Body of pancreas (tissue), 4 donors: ENCODE results near the gene PLA2R1. TPM values are rescaled to one million over a fixed set of nuclear protein-coding genes. Genes with fewer than 3 reads are reported as not detected.

Experiments
- ATAC-seq: fragments of 150-250 bp; one replicate; pipeline ENCODE4 v1.9.1; 2016
- DNase-seq, 4 donors: peaks; one replicate each; pipeline ENCODE4 v3.0.0-alpha.2; 2019
- H3K27ac ChIP-seq, 4 donors: fragments of 200-600 bp; sonication (generic); 1 replicate in 3 of 4; 2 replicates in 1 of 4; pipeline versions ENCODE4 v1.5.1 to v1.6.1; 2016 to 2019; ENCODE audit warnings: mild to moderate bottlenecking in 1 of 4, mixed read lengths in 1 of 4, moderate library complexity in 1 of 4
- H3K27me3 ChIP-seq, 2 donors: fragments of 200-600 bp; sonication (generic); one replicate each; pipeline ENCODE4 v1.6.0; 2016; ENCODE audit warnings: mild to moderate bottlenecking in 1 of 2
- H3K36me3 ChIP-seq, 2 donors: fragments of 200-600 bp; sonication (generic); replicated peaks in 1 of 2; 2 replicates each; pipeline ENCODE4 v1.5.1; 2016; ENCODE audit warnings: low read depth in 2 of 2; ENCODE audit not compliant: insufficient read depth in 1 of 2
- H3K4me1 ChIP-seq: fragments of 200-600 bp; sonication (generic); one replicate; pipeline ENCODE4 v1.6.0; 2016
- H3K4me3 ChIP-seq, 2 donors: fragments of 200-600 bp; sonication (generic); 1 replicate in 1 of 2; 2 replicates in 1 of 2; pipeline ENCODE4 v1.5.1; 2016 to 2019
- H3K9me3 ChIP-seq, 3 donors: fragments of 200-600 bp; sonication (generic); 1 replicate in 2 of 3; 2 replicates in 1 of 3; pipeline ENCODE4 v1.5.1; 2016
- CTCF ChIP-seq, 7 experiments: fragments of 450-650 bp in 4 of 7; fragments of 200-600 bp in 3 of 7; sonication (generic) in 3 of 7; IDR thresholded peaks; one replicate each; pipeline ENCODE4 v1.5.1; 2016 to 2019; ENCODE audit warnings: antibody characterized with exemption in 7 of 7
- POLR2A ChIP-seq, 3 donors: fragments of 450-650 bp; IDR thresholded peaks; one replicate each; pipeline ENCODE4 v1.6.1; 2016; ENCODE audit warnings: antibody characterized with exemption in 3 of 3, mild to moderate bottlenecking in 2 of 3
- WGBS, 2 donors: methylation state at CpG; one replicate each; pipeline ENCODE4 v1.1.5; 2017; 5-methylcytosine and 5-hydroxymethylcytosine counted together
- intact Hi-C: fragments of 100-400 bp; cut with DNase I; formaldehyde crosslinking; loops from one replicate; pipeline ENCODE4 v1.15.1; 2023
- total RNA-seq, 2 donors: library from RNA; depleted of rRNA; stranded (reverse); fragments of >200 nt; gene quantifications; one replicate each; pipeline ENCODE4 v1.1.0, GENCODE V29; 2016

PLA2R1 gene
- total RNA-seq, 2 donors from 2014 or later: 1.3 to 2.1 TPM

GRCh38 chr2:159890551-159891266 is 171.7 kb downstream of the PLA2R1 start:
- 90 to 95% methylated on average over 1 of the region's 1 CpG for WGBS, 2 donors
- intact Hi-C loops: no loop called here
- DNase-seq (no peak), ATAC-seq (no peak)
- Histone ChIP-seq H3K27ac (no peak overlapping the region), H3K9me3 (no peaks in the 10 kb centered on the region), H3K4me1 (no peaks in the 10 kb centered on the region), H3K4me3 (no peak overlapping the region), H3K36me3 (no peaks in the 10 kb centered on the region), H3K27me3 (no peaks in the 10 kb centered on the region)
- TF ChIP-seq POLR2A (IDR thresholded peaks at IDR 0.05) (no peak), CTCF (IDR thresholded peaks at IDR 0.05) (no peak)

DNA sequence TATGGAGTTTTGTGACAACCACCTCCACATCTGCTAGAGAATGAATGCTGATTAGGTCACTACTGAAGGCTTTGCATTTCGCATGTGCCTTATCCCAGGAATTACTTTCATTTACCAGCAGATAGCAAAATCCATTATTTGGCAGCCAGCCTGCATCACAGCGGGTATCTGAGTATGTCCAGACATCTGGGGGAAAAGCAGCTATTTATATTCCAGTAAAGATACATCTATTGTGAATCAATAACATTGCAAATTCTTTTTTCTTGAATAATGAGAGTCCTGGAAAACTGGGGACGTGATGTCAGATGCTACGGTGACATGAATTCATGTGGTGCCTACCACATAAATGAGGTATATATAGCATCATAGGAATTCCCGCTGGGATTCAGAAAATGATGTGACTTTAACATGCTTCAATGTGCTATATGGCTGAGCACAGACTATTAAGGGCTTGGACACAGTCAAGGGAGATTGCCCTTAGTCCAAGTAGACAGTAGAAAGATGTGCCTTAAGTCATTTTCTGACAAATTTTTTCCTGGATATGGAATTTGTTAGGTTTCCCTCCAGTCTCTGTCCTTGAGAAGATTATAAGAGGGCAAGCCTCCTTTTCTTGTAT is 180.2 kb downstream of the PLA2R1 start:
- WGBS, 2 donors: 64% methylated on average over 5 of the region's 5 CpGs
- Histone ChIP-seq H3K27me3 (no peaks in the 10 kb centered on the region), H3K27ac (no peak overlapping the region), H3K36me3 (no peaks in the 10 kb centered on the region), H3K4me1 (no peaks in the 10 kb centered on the region), H3K4me3 (no peak overlapping the region), H3K9me3 (no peaks in the 10 kb centered on the region)
- DNase-seq (no peak), ATAC-seq (no peak)
- intact Hi-C loops: no loop called here
- no peak for TF ChIP-seq CTCF (IDR thresholded peaks at IDR 0.05)
- no peak for TF ChIP-seq POLR2A (IDR thresholded peaks at IDR 0.05)

Other genes with a start within 250 kb of the PLA2R1 start
- 1 to 10 TPM in 1 of 2 donors, not detected in 1; 2.9 TPM for gene LY75, start 157.9 kb downstream of the PLA2R1 start, total RNA-seq
- gene ITGB6, start 137.7 kb upstream of the PLA2R1 start, total RNA-seq: 1 to 10 TPM; 5.3 to 9.9 TPM